Thyroid gland (tissue), 4 donors: ENCODE results near the gene ADAMTS9.

Experiments used
- POLR2A ChIP-seq, 2 donors: fragments of 450-650 bp; IDR thresholded peaks; one replicate each; pipeline ENCODE4 v1.6.1; 2017; ENCODE audit warnings: antibody characterized with exemption in 2 of 2, mild to moderate bottlenecking in 2 of 2, moderate library complexity in 1 of 2
- TF ChIP-seq, protein P1 (sequence below), 6 experiments: fragments of 200-600 bp in 3 of 6; fragments of 450-650 bp in 3 of 6; sonication (generic) in 3 of 6; IDR thresholded peaks; one replicate each; pipeline ENCODE4 v1.5.1; 2016 to 2019; ENCODE audit warnings: antibody characterized with exemption in 6 of 6, mild to moderate bottlenecking in 2 of 6, inconsistent platforms in 1 of 6, moderate library complexity in 1 of 6

DNA sequence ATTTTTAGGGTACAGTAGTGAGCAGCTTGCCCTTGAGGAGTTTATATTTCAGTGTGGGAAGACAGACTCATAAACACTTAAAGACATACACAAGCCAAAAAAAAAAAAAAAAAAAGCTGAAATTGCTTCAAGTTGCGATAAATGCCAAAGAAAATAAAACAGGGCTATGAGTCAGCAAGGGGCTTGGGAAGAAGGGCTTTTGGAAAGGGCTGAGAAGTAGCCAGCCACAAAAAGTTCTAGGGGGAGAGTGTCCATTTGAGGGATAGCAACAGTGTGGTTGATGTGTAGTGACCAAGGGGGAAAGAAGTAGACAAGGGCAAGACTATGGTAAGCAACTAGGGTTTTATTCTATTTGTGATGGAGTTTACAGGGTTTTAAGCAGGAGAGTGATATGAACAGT, 185.5 kb downstream of the ADAMTS9 start:
- TF ChIP-seq, protein P1, sequence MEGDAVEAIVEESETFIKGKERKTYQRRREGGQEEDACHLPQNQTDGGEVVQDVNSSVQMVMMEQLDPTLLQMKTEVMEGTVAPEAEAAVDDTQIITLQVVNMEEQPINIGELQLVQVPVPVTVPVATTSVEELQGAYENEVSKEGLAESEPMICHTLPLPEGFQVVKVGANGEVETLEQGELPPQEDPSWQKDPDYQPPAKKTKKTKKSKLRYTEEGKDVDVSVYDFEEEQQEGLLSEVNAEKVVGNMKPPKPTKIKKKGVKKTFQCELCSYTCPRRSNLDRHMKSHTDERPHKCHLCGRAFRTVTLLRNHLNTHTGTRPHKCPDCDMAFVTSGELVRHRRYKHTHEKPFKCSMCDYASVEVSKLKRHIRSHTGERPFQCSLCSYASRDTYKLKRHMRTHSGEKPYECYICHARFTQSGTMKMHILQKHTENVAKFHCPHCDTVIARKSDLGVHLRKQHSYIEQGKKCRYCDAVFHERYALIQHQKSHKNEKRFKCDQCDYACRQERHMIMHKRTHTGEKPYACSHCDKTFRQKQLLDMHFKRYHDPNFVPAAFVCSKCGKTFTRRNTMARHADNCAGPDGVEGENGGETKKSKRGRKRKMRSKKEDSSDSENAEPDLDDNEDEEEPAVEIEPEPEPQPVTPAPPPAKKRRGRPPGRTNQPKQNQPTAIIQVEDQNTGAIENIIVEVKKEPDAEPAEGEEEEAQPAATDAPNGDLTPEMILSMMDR (IDR thresholded peaks at IDR 0.05), result no peak
- no peak for TF ChIP-seq POLR2A (IDR thresholded peaks at IDR 0.05)
